MM.1S (cell line): Measurements from ENCODE around the gene LGALS8.

ENCODE experiments used
- DNase-seq: peaks from one replicate; pipeline ENCODE4 v3.0.0-alpha.2; 2015
- H2AFZ ChIP-seq: fragments of 300-600 bp; sonication (generic); 2 replicates; pipeline ENCODE4 v1.6.0; 2016; ENCODE audit warnings: antibody characterized with exemption, low read length
- H3F3A ChIP-seq: fragments of 300-600 bp; sonication (generic); 2 replicates; pipeline ENCODE4 v1.6.1; 2016; ENCODE audit warnings: mild to moderate bottlenecking, antibody characterized with exemption, low read length, moderate library complexity, mixed read lengths; ENCODE audit not compliant: insufficient read depth
- H3K27ac ChIP-seq: fragments of 300-600 bp; sonication (generic); 2 replicates; pipeline ENCODE4 v1.5.1; 2016; ENCODE audit warnings: mild to moderate bottlenecking, low read length
- H3K27me3 ChIP-seq: fragments of 300-600 bp; sonication (generic); replicated peaks from 2 replicates; pipeline ENCODE4 v1.6.0; 2016; ENCODE audit warnings: low read length; ENCODE audit not compliant: insufficient read depth
- H3K36me3 ChIP-seq: fragments of 300-600 bp; sonication (generic); replicated peaks from 2 replicates; pipeline ENCODE4 v1.6.1; 2016; ENCODE audit warnings: mild to moderate bottlenecking, low read length, mixed read lengths; ENCODE audit not compliant: insufficient read depth
- H3K4me1 ChIP-seq: fragments of 300-600 bp; sonication (generic); 2 replicates; pipeline ENCODE4 v1.6.1; 2016; ENCODE audit warnings: low read length, mixed read lengths
- H3K4me2 ChIP-seq: fragments of 300-600 bp; sonication (generic); 2 replicates; pipeline ENCODE4 v1.6.0; 2016; ENCODE audit warnings: low read depth, low read length
- H3K4me3 ChIP-seq: fragments of 300-600 bp; sonication (generic); 2 replicates; pipeline ENCODE4 v1.5.1; 2016; ENCODE audit warnings: low read length, mixed read lengths
- H3K79me2 ChIP-seq: fragments of 300-600 bp; sonication (generic); 2 replicates; pipeline ENCODE4 v1.6.1; 2016; ENCODE audit warnings: mixed run types, low read length, mixed read lengths
- H3K9ac ChIP-seq: fragments of 300-600 bp; sonication (generic); 2 replicates; pipeline ENCODE4 v1.6.1; 2016; ENCODE audit warnings: low read length, mixed read lengths
- H3K9me2 ChIP-seq: fragments of 300-600 bp; sonication (generic); replicated peaks from 2 replicates; pipeline ENCODE4 v1.6.1; 2016; ENCODE audit warnings: mild to moderate bottlenecking, low read length, mixed read lengths; ENCODE audit not compliant: insufficient read depth
- H3K9me3 ChIP-seq: fragments of 300-600 bp; sonication (generic); replicated peaks from 2 replicates; pipeline ENCODE4 v1.6.1; 2016; ENCODE audit warnings: mild to moderate bottlenecking, low read length, mixed read lengths; ENCODE audit not compliant: insufficient read depth
- H4K20me1 ChIP-seq: fragments of 300-600 bp; sonication (generic); 2 replicates; pipeline ENCODE4 v1.6.1; 2016; ENCODE audit warnings: mild to moderate bottlenecking, low read length, moderate library complexity, mixed read lengths; ENCODE audit not compliant: insufficient read depth
- EZH2 ChIP-seq: fragments of 300-600 bp; sonication (generic); optimal IDR thresholded peaks from 2 replicates; pipeline ENCODE3; 2017; ENCODE audit warnings: low read depth, mild to moderate bottlenecking, antibody characterized with exemption, low read length, mixed read lengths
- EZH2phosphoT487 ChIP-seq: fragments of 300-600 bp; sonication (generic); IDR thresholded peaks from 2 replicates; pipeline ENCODE4 v1.6.1; 2018; ENCODE audit warnings: antibody characterized with exemption, low read length
- TF ChIP-seq, protein P1 (sequence below): fragments of 300-600 bp; sonication (generic); IDR thresholded peaks from 2 replicates; pipeline ENCODE4 v1.5.1; 2016; ENCODE audit warnings: antibody characterized with exemption, low read length, mixed read lengths

The LGALS8 gene

DNA sequence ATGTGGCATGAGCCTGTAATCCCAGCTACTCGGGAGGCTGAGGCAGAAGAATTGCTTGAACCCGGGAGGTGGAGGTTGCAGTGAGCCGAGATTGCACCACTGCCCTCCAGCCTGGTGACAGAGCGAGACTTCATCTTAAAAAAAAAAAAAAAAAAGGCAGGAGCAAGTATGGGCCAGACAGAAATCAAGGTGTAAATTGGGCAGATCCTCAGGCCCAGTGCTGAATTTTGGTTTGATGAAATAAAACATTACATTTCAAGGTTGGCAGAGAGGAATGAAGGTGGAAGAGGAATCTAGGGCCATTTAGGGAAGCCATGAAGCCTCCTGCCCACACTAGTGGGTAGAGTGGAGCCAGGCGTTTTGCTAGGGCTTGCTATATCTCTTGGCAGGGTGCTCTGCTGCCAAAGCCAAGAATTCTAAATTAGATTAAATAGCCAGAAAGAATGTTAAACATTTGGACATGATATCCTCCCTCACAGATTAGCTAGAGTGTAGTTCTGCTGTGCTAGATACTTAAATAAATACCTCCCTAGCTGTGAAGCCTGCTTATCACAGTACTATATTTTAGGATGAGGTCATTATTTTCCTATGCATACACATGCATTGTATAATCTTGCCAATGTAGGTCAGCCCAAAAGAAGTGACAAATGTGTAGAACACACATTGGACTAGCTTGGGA lies 16.6 kb upstream of the LGALS8 start:
- DNase-seq: no peak
- Histone ChIP-seq H3K27ac (no peak overlapping the region), H3K27me3 (peaks cover 68% of the 10 kb centered on the region), H3F3A (peaks cover 5% of the 10 kb centered on the region), H3K4me3 (no peak overlapping the region), H3K9me3 (no peaks in the 10 kb centered on the region), H2AFZ (no peak overlapping the region), H3K36me3 (no peaks in the 10 kb centered on the region), H3K4me2 (no peak overlapping the region), H4K20me1 (no peaks in the 10 kb centered on the region; the same call in 1 of the 2 replicates), H3K9ac (no peak overlapping the region), H3K79me2 (no peaks in the 10 kb centered on the region), H3K9me2 (no peaks in the 10 kb centered on the region), H3K4me1 (peaks cover 12% of the 10 kb centered on the region)
- TF ChIP-seq, protein P1, sequence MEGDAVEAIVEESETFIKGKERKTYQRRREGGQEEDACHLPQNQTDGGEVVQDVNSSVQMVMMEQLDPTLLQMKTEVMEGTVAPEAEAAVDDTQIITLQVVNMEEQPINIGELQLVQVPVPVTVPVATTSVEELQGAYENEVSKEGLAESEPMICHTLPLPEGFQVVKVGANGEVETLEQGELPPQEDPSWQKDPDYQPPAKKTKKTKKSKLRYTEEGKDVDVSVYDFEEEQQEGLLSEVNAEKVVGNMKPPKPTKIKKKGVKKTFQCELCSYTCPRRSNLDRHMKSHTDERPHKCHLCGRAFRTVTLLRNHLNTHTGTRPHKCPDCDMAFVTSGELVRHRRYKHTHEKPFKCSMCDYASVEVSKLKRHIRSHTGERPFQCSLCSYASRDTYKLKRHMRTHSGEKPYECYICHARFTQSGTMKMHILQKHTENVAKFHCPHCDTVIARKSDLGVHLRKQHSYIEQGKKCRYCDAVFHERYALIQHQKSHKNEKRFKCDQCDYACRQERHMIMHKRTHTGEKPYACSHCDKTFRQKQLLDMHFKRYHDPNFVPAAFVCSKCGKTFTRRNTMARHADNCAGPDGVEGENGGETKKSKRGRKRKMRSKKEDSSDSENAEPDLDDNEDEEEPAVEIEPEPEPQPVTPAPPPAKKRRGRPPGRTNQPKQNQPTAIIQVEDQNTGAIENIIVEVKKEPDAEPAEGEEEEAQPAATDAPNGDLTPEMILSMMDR: no peak
- no peak for TF ChIP-seq EZH2phosphoT487

DNA sequence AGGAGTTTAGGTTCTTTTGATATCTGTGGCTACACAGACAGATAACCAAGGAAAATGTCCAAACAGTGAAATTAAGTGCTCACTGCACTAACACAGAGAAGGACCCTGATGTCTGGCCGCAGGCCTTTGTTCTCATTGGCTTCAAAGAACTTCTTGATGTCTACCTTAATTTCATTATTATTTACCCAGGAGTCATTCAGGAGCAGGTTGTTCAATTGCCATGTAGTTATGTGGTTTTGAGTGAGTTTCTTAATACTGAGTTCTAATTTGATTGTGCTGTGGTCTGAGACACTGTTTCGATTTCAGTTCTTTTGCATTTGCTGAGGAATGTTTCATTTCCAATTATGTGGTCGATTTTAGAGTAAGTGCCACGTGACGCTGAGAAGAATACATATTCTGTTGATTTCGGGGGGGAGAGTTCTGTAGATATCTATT lies 15.2 kb upstream of the LGALS8 start:
- Histone ChIP-seq H3K79me2 (no peaks in the 10 kb centered on the region), H3K27me3 (peaks cover 58% of the 10 kb centered on the region), H3K4me3 (no peak overlapping the region), H3K36me3 (no peaks in the 10 kb centered on the region), H3K4me1 (peaks cover 12% of the 10 kb centered on the region), H3F3A (peaks cover 5% of the 10 kb centered on the region), H3K27ac (no peak overlapping the region), H3K9me2 (no peaks in the 10 kb centered on the region), H3K9ac (no peak overlapping the region), H2AFZ (no peak overlapping the region), H4K20me1 (no peaks in the 10 kb centered on the region; the same call in 1 of the 2 replicates), H3K4me2 (peak overlapping the region; percentile 58), H3K9me3 (no peaks in the 10 kb centered on the region)
- no peak for TF ChIP-seq EZH2phosphoT487
- TF ChIP-seq, protein P1: no peak
- TF ChIP-seq EZH2: no peak
- peak; percentile 81 for DNase-seq

DNA sequence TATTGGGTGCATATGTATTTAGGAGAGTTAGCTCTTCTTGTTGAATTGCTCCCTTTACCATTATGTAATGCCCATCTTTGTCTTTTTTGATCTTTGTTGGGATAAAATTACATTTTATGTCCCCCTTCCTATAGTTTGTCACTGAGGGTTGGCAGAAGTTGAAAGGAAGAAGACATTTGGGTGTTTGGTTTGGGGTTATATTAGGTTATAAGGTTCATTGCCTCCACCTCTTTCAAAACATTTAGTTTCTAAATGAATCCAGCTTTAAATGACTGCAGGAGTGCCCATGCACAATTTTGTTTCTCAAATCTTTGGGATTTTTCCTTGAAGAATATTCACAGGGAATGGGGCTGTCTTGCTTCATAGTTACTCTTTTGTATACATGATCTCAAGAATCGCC lies 14.6 kb upstream of the LGALS8 start:
- peaks cover 56% of the 10 kb centered on the region for H3K27me3 ChIP-seq

More for the DNA sequence above, 14.6 kb upstream of the LGALS8 start:
- Histone ChIP-seq H3K79me2 (no peaks in the 10 kb centered on the region), H3F3A (peaks cover 5% of the 10 kb centered on the region), H3K27ac (no peak overlapping the region), H4K20me1 (no peaks in the 10 kb centered on the region; the same call in 1 of the 2 replicates), H3K4me1 (peaks cover 12% of the 10 kb centered on the region), H2AFZ (no peak overlapping the region), H3K4me3 (no peak overlapping the region), H3K9ac (no peak overlapping the region), H3K9me2 (no peaks in the 10 kb centered on the region), H3K9me3 (no peaks in the 10 kb centered on the region), H3K4me2 (peak overlapping the region; percentile 58; the same call in 1 of the 2 replicates), H3K36me3 (no peaks in the 10 kb centered on the region)
- DNase-seq: no peak
- TF ChIP-seq EZH2 (no peak), EZH2phosphoT487 (no peak)
- TF ChIP-seq, protein P1: no peak
